GM18517 (cell line): ENCODE measurements around the gene CCDC70.
A peak's percentile ranks its signal among the peaks of the same experiment; 100 is the strongest.

Experiments
- ATAC-seq: cut with Tn5 transposase; IDR thresholded peaks from one replicate; pipeline ENCODE4 v1.9.1; 2021; ENCODE audit warnings: mild to moderate bottlenecking, moderate library complexity; ENCODE audit not compliant: unreplicated experiment

The CCDC70 gene

DNA sequence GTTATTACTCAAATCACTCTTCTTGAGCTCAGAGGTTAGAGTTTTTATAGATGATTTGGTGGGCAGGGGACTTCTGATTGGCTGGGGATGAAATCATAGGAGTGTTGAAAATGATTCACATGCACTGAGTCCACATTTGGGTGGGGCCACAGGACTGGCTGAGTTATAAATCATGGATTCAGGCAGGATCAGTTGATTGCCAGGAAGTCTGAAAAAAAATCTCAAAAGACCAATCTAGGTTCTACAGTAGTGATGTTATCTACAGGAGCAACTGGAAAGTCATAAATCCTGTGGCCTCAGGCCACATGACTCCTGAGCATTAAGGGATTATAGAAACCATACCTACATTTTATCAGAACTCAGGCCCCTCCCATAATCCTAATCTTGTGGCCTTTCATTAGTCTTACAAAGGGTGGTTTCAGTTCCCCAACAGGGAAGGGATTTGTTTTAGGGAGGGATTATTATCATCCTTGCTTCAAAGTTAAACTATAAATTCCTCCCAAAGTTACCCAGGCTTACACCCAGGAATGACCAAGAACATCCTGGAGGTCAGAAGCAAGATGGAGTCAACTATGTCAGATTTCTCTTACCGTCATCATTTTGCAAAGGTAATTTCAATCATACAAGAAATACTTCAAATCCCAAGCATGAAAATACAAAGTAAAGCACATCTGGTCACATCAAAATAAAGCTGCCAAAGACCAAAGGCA, 5.6 kb upstream of the CCDC70 start:
- ATAC-seq: no peak

DNA sequence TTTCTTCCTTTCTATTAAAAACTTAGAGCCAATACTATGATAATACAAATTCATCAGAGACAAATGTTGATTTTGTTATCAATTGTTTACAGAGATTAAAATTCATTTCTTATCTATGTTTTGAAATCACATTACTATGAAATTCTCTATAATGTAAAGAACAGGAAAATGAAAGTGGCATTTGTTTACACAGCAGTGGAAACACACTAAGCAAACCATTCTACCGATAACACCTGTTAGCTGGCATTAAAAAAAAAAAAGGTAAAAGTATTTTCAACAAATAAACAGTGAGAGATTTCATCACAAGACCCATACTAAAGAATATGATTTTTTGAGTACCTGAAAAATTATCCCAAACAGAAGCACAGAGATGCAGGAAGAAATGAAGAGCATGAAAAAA, 4.8 kb upstream of the CCDC70 start:
- ATAC-seq: no peak

DNA sequence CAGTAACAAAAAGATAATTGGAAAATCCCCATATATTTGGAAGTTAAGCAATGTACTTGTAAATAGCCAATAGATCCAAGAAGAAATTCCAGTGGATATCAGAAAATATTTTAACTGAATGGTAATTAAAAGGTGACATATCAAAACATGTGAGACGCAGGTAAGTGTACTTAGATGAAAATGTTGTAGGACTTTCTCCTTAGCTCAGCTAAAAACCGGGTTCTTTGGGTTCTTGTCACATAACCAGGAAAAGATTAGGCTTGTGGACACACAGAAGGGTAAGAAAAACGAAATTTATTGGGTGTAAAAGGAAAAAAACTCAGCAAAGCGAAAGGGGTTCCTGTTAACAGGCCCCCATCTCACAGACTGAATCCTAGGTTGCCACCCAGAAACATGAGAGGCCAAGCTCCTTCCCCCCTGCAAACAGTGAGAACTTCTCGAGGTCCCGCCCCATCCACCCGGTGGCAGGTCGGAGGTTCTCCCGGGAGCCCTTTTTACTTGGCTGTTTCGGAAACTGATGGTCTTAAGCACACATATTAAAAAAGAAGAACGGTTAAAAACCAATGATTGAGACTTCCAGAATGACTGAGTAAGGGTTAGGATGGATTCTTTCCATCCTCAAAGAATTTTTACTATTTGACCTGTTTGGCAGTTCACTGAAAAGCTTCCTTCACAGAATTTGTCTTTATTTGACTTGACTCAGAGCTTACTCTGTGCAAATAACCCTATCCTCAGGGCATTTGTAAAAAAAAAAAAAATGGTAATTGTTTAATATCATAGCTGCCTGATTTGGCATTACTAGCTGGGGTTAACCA, 3.1 kb upstream of the CCDC70 start:
- no peak for ATAC-seq

DNA sequence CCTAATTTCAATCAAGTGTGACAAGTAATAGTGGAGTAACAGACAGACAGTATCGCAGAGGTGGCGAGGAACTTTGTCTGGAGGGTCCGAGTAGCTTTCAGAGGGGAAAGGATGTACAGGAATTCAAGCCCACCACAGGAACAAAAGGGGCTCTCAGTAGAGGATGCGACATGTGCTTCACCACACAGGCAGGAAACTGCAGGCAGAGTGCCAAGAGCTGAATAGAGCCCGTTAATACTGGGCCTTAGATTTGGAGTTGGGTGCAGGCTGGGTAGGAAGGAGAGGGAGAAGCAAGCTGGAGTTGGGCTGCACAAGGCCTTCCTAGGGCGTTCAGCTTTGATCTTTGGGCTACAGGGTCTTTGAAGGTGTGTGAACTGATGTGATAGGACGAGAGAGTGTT, 1.2 kb downstream of the CCDC70 start:
- no peak for ATAC-seq

DNA sequence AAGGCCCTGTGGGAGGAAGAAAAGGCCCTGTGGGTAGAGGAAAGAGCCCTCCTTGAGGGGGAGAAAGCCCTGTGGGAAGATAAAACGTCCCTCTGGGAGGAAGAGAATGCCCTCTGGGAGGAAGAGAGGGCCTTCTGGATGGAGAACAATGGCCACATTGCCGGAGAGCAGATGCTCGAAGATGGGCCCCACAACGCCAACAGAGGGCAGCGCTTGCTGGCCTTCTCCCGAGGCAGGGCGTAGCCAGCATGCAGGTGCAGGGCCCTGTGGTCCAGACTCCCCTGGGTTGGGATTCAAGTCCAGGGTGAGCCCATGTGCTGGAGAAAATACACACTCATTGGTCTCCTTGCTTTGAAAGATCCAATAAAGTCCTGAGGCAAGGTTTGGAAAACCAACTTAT, 4.1 kb downstream of the CCDC70 start:
- no peak for ATAC-seq

DNA sequence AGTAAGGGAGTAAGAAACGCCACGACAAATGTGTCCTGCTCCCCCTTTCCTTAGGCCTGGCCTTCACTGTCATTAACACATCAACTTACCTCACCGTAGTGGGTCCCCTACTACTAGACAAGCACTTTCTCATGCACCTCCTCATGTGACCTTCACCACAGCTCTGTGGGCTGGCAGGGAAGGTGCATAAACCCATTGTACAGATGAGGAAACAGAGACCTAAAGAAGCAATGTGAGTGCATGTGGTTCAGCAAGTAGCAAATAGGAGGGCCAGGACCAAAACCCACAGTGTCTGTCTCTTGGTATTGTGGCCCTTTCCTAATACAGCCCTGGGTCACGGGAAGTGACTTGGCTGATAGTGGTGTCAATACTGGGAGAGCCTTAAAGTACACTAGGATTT, 5.3 kb downstream of the CCDC70 start:
- no peak for ATAC-seq

DNA sequence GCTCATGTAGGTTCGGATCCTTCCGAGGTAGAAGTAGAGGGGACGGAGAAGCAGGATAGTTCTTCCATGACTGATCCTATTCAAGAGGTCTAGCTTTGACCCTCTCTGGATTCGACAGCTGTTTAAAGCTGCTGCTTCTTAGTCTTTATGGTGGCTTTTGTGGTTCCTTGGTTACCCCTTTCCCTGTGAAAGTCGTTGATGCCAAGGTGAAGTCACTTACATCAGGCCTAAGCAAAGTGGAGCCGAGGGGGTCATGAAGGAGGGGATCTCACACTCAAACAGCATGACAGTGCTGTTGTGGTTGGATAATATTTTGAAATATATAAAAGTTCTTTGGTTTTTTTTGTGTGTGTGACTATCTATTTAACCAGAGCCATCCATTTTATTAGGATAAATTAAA, 8.1 kb downstream of the CCDC70 start:
- no peak for ATAC-seq

DNA sequence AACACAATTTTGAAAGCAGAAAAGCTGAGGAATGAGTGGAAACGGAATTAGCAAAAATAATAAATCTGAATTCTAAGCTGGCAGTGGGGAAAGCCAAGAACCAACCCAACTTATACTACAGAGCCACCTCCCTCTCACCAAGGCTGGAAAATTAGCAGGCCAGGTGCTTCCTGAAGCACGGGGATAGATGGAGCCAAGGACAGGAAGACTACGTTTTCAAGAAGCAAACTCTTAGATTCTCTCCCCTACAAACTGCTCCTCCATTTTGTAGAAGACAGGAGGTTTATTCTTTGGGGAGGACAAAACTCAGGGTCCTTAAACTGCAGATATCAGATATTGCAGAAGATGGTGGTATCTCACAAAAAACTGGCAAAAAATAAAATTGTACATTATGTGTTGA, 8.8 kb downstream of the CCDC70 start:
- ATAC-seq: no peak

DNA sequence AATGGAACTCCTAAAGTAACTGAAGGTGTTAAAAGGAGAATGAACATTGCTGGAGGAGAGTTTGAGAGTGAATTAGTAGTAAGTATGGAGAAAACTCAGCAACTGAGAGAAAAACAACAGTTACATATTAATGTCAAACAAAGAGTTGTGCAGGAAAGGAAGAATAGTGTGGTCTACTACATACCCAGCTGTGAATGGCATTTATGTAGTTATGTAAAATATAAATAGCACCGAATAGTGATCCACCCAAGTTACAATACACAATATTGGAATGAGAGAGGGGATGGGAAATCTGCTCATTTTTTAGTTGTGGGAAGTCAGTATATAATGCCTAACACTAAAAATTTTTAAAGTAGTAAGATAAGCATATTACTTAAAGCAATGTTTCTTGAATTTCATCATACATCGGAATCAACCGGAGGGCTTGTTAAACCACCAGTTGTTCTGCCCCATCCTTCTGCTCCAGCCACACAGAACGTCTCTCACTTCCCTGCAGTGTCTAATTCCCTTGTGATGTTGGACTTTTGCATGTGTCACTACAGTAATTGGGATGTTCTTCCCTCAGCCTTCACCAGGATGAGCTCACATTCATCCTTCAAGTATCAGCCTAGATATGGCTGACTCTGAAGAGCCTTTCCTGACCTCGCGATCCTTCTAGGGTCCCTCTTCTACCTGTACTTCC, 11.5 kb downstream of the CCDC70 start:
- no peak for ATAC-seq

DNA sequence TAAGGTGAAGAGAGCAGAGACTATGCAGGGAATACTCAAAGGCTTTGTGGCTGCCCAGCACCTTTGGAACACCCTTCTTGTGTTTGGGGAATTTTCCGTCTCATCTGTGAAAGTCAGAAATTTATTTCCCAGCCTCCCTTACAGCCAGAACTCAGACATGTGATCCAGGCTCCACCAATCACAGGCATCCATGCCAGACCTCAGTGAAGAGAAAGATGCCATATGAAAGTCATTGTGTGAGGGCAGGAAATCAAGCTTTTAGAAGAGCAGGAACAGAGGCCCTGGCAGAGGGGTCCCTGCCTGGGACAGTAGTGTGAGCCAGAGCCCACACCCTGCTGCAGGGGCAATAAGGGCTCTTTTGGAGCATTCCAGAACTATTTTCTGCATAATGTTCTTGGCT, 12.1 kb downstream of the CCDC70 start:
- ATAC-seq: no peak

DNA sequence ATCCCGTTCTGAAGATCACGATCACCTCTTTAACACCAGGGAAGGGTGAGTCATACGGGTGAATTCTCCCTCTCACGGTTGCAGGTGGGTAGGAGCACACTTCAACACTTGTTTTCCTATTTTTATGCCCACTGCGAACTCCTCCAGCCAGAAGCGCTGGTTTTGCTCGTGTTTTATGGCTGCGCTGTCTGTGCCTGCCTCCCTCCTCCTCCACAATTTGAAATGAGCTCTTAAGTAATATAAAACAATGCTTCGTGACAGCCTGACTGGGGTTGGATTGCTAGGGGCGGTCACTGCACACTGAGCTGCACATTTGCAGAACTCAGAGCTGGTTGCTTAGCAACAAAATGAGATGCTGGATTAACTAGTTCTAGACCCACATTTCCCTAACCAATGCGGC, 12.9 kb downstream of the CCDC70 start:
- no peak for ATAC-seq

DNA sequence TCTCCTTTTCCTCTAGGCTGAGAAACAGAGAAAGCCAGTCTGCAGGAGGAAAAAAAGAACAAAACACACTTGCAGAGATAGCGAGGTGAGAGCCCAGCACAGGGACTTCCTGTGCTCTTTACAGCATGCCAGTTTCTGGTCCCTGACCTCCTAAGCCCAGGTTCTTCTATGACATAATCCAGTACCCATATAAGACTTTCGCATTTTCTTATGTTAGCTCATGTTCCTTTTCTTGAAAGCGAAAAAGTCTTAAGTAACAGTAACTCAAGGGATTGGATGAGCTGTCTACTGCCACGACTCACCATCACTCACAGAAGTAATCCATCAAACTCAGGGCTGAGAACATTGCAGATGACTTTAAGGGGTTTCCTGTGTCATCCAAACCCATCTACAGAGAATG, 17.4 kb downstream of the CCDC70 start:
- ATAC-seq: no peak

DNA sequence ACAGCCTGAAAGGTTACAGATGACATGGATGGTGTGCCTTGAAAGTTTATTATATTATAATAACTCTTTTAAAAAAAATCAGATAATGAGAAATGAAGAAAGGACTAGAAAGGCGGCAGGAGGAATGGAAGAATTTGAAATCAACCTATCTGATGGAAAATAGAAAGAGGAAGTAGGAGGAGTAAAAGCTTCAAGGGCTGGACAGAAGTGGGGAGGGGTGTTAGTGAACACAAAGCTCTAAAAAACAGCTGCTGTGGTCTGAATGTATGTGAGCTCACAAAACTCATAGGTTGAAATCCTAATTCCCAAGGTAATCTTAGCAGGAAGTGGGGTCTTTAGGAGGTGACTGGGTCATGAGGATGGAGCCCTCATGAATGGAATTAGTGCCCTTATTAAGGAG, 19.5 kb downstream of the CCDC70 start:
- ATAC-seq: no peak

DNA sequence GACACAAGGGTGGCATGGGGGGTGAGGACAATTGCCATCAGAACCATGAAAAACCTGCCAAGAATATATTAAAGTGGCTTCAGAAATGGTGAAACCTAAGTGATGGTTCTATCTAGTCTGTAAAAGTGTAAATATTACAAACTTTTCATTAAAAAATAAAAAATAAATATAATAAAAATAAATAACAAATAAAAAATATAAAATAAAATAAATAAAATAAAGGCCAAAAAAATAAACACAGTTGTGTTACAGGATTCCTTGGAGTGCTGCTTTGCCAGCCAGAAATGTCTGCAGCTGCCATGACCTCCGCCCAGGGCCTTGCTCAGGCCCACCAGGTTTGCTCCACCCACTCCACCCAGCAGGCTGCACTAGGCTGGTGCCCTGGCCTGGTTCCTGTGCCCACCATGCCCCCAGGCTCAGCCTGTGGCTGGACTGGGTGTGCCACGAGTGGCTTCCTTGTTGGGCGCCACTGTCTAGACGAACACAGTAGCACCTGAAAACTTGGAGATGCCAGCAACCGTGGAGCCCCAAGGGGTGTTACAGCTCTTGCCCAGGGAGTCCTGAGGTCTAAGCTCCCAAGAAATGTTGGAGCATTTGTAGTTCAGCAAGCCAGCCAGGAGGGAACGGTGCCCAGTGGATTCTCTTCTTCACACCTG, 20.9 kb downstream of the CCDC70 start:
- no peak for ATAC-seq

DNA sequence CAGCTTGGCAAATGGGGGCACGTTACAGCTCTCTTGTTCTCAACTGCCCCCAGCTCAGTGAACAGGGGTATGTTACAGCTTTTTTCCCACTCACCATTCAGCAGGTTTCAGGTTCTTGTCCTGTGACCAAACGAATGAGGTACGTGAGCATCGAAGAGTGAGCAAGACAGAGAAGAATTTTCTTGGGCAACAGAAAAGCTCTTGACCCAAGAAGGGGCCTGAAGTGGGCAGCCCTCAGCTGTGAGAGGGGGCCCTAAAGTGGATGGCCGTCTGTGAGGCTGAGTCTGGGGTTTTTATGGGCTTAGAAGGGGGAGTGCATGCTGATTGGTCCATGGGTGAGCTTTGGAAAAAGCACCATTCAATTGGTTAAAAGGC, 21.4 kb downstream of the CCDC70 start:
- ATAC-seq: no peak

DNA sequence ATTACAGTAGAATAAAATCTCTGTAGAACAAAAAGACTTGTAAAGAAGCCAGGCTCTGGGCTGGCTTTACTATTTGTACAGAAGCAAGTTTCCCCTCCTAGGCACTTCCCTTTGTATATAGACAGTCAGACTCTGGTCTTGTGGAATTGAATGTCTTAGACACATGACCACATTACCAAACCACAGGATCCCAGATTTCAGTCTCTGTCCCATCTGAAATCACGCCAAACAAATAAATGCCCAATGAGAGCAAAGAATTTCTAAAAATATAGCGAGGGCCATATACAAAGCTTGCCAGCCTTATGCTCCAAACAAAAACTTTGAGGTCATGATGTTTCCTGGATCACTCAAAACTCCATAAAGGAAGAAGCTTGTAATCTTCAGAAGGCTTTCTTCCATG, 23.9 kb downstream of the CCDC70 start:
- no peak for ATAC-seq

DNA sequence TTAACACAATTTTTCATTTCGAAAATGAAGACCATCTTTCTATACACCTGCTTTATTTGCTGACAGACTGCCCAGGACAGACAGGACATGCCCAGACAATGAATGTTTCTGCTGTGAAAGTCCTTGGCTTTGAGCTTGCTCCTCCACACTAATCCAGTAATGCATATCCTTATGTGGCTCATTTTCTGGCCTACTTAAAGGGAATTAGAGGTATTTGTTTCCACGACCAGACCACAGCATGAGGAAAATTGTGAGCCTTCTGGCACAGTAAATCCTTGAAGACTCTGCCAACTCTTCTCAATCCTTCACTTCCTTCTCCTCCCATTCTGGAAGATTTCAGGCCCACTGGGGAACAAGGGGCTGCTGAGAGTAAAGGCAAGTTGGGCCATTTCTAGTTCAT, 25.7 kb downstream of the CCDC70 start:
- no peak for ATAC-seq

DNA sequence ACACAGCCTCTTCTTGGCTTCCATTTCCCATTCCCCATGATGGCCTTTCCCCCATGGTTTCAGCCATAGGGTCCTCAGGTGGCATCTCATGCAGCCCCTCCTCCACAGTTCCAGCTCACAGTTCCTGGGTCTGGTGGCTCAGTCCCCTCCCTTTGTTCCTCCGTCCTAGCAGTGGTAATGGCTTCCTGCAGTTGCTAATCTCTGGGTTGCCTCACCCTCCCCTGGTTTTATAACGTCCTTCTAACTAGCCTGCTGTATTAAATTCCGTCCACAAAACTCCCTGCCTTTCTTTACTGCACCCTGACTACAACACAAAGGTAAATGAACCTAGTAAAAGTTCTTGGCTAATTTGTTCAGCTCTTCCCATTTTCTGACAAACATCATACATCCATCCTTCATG, 30.9 kb downstream of the CCDC70 start:
- ATAC-seq: no peak

DNA sequence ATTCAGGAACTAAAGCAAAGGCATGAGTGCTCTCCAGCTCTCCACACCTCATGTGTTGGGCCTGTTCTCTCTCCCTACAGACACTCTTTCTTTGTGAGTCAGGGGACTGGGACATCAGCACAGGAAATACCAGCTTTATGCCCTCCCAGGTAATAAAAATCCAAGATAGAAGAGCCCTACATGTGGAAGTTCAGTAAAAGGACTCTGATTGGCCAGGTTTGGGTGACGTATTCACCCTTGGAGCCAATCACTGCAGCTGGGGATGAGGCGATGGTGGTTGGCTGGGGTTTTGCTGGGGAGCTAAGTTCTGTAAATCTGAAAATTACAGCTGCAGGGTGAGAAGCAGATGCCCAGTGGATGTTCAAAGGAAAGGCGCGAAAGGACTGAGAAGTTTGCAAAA, 32.5 kb downstream of the CCDC70 start:
- no peak for ATAC-seq

DNA sequence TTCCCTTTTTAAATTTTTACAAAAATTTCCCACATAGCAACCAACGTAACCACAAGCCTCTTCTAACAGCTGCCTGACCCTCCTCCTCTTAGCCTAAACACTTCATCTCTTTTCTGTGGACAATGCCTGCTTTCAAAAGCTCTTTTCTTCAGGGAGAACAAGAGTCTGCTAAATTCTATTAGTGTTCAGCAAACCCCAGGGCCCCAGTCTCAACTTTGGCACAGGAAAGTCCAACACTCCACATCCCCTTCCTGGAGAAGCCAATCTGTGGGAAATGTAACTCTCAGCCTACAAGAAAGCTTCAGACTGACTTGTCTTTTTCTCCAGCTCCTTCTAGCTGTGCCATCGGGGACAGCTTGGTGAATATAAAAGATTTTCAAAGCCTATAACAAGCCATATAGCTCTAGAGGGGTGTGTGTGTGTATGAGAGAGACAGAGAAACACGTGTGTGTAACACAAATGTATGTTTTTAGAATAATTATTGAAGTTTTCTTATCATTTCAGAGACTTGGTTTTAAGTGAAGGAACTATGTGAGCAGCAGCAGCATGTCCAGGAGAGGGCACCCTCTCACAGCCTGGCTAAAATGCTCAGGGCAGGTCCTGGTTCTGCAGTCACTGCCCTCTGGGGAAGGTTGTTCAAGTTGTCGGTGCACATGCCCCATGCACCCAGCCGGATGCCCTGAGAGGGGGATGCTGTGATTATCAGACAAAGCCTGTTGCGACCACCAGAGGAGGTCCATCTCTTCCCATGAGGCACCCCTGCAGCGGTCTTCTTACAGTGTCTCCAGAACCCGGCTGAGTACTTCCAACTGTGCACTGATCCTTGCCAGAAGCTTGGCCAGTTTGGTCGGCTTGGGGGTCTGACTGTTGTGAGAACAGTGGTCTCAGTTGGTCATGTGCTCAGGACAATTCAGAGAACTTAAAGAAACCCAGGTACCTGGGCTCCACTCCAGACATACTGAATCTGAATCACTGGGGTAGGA, 34.4 kb downstream of the CCDC70 start:
- peak; percentile 48 for ATAC-seq
